SK-N-SH (cell line): ENCODE results near the gene RPS6KA2. TPM values are rescaled to one million over a fixed set of nuclear protein-coding genes. Genes with fewer than 3 reads are reported as not detected.

Experiments
- CTCF ChIA-PET: fragments of 300-600, 350-600 bp; formaldehyde crosslinking; extraction: SDS; loops from one replicate; lab custom pipeline; 2021; lab: Yijun Ruan, JAX
- POLR2A ChIA-PET: fragments of 350-600 bp; sonication (Branson Sonifier 250); formaldehyde crosslinking; extraction: SDS; loops from one replicate; lab custom pipeline; 2020; ENCODE audit warnings: antibody characterized with exemption, inconsistent platforms; lab: Yijun Ruan, JAX
- DNase-seq: peaks from one replicate; pipeline ENCODE4 v3.0.0; 2012
- H2AFZ ChIP-seq: fragments of 200-600 bp; sonication (generic); 2 replicates; pipeline ENCODE4 v1.8.1; 2016; ENCODE audit warnings: antibody characterized with exemption, mild to moderate bottlenecking, low read depth
- H3F3A ChIP-seq: fragments of 200-600 bp; sonication (generic); replicated peaks from 2 replicates; pipeline ENCODE3; 2016; ENCODE audit warnings: antibody characterized with exemption, mild to moderate bottlenecking; ENCODE audit not compliant: insufficient read depth
- H3K27ac ChIP-seq, 2 experiments: fragments of 200-500 bp in 1 of 2; fragments of 200-600 bp in 1 of 2; sonication (Bioruptor generic) in 1 of 2; sonication (generic), shearing (Covaris generic) in 1 of 2; 2 replicates each; pipeline versions ENCODE4 v1.5.1 to v1.6.1; 2014 to 2016; ENCODE audit warnings: low read depth in 2 of 2, inconsistent platforms in 1 of 2, low read length in 1 of 2, mild to moderate bottlenecking in 1 of 2, mixed read lengths in 1 of 2
- H3K27me3 ChIP-seq: fragments of 200-600 bp; sonication (generic), shearing (Covaris generic); 2 replicates; pipeline ENCODE4 v1.6.1; 2016; ENCODE audit warnings: mixed run types; ENCODE audit not compliant: insufficient read depth
- H3K36me3 ChIP-seq, 2 experiments: fragments of 200-500 bp in 1 of 2; fragments of 200-600 bp in 1 of 2; sonication (Bioruptor generic) in 1 of 2; sonication (generic) in 1 of 2; replicated peaks in 1 of 2; 2 replicates each; pipeline versions ENCODE3 to v1.5.1; 2014 to 2016; ENCODE audit warnings: low read length in 1 of 2, mild to moderate bottlenecking in 1 of 2; ENCODE audit not compliant: insufficient read depth in 2 of 2, control insufficient read depth in 1 of 2
- H3K4me1 ChIP-seq, 2 experiments: fragments of 200-500 bp in 1 of 2; fragments of 200-600 bp in 1 of 2; sonication (Bioruptor generic) in 1 of 2; sonication (generic), shearing (Covaris generic) in 1 of 2; 2 replicates each; pipeline versions ENCODE4 v1.5.1 to v1.6.1; 2014 to 2016; ENCODE audit warnings: low read depth in 1 of 2, low read length in 1 of 2, mixed run types in 1 of 2; ENCODE audit not compliant: insufficient read depth in 2 of 2, control insufficient read depth in 1 of 2
- H3K4me2 ChIP-seq: fragments of 200-600 bp; sonication (generic), shearing (Covaris generic); 2 replicates; pipeline ENCODE4 v1.6.1; 2017; ENCODE audit warnings: mixed run types
- H3K4me3 ChIP-seq, 2 experiments: fragments of 200-500 bp in 1 of 2; fragments of 200-600 bp in 1 of 2; sonication (Bioruptor generic) in 1 of 2; sonication (generic), shearing (Covaris generic) in 1 of 2; 2 replicates each; pipeline versions ENCODE4 v1.5.1 to v1.8.1; 2014 to 2016; ENCODE audit warnings: low read depth in 2 of 2, inconsistent platforms in 1 of 2, low read length in 1 of 2, mild to moderate bottlenecking in 1 of 2, mixed read lengths in 1 of 2, moderate library complexity in 1 of 2
- H3K79me2 ChIP-seq: fragments of 200-600 bp; sonication (generic); 2 replicates; pipeline ENCODE4 v1.8.1; 2017; ENCODE audit warnings: mild to moderate bottlenecking; ENCODE audit not compliant: insufficient read depth
- H3K9ac ChIP-seq: fragments of 200-600 bp; sonication (generic); 2 replicates; pipeline ENCODE4 v1.6.1; 2017; ENCODE audit warnings: mixed run types
- H3K9me2 ChIP-seq: fragments of 200-600 bp; sonication (generic); 2 replicates; pipeline ENCODE4 v1.6.1; 2017; ENCODE audit warnings: mixed run types
- H3K9me3 ChIP-seq: fragments of 200-600 bp; sonication (generic); 2 replicates; pipeline ENCODE4 v1.6.1; 2017; ENCODE audit warnings: mixed run types, mild to moderate bottlenecking, moderate library complexity
- H4K20me1 ChIP-seq: fragments of 200-600 bp; sonication (generic); 2 replicates; pipeline ENCODE4 v1.6.1; 2017; ENCODE audit warnings: mild to moderate bottlenecking, mixed run types; ENCODE audit not compliant: insufficient read depth
- CHD2 ChIP-seq: fragments of 150-350 bp; IDR thresholded peaks from 2 replicates; pipeline ENCODE4 v1.6.1; 2018; ENCODE audit warnings: low read length; ENCODE audit not compliant: partially characterized antibody
- FOXJ3 ChIP-seq: sonication (generic); formaldehyde crosslinking; IDR thresholded peaks from 2 replicates; pipeline ENCODE4 v1.5.1; 2020; ENCODE audit warnings: mild to moderate bottlenecking, missing genetic modification reagents
- GATA2 ChIP-seq: sonication (generic); formaldehyde crosslinking; IDR thresholded peaks from 2 replicates; pipeline ENCODE4 v1.5.0; 2020; ENCODE audit warnings: mild to moderate bottlenecking, missing genetic modification reagents
- MEF2A ChIP-seq: IDR thresholded peaks from 2 replicates; pipeline ENCODE4 v1.4.0; 2012; ENCODE audit warnings: low read depth, borderline replicate concordance
- NFIC ChIP-seq: IDR thresholded peaks from 2 replicates; pipeline ENCODE4 v1.4.0; 2012; ENCODE audit warnings: borderline replicate concordance
- RAD21 ChIP-seq: IDR thresholded peaks from 2 replicates; pipeline ENCODE4 v1.6.1; 2012; ENCODE audit warnings: mild to moderate bottlenecking, low read length
- RCOR1 ChIP-seq: fragments of 150-350 bp; IDR thresholded peaks from 2 replicates; pipeline ENCODE4 v1.6.1; 2017; ENCODE audit warnings: antibody characterized with exemption, low read length
- RXRA ChIP-seq: IDR thresholded peaks from 2 replicates; pipeline ENCODE4 v1.4.0; 2012; ENCODE audit warnings: low read depth, mild to moderate bottlenecking, borderline replicate concordance
- SIN3A ChIP-seq: IDR thresholded peaks from 2 replicates; pipeline ENCODE4 v1.6.1; 2012; ENCODE audit warnings: low read depth, mild to moderate bottlenecking, low read length, moderate library complexity, borderline replicate concordance
- TCF12 ChIP-seq: IDR thresholded peaks from 2 replicates; pipeline ENCODE4 v1.4.0; 2012
- WGBS: methylation state at CpG from one replicate; pipeline ENCODE4 v1.1.6; 2017; ENCODE audit warnings: low lambda C conversion rate; 5-methylcytosine and 5-hydroxymethylcytosine counted together
- polyA plus RNA-seq, 3 experiments: library from polyadenylated mRNA; depleted of rRNA; stranded (reverse); fragments of >200 nt; gene quantifications; 2 replicates each; pipeline ENCODE4 v1.2.3, GENCODE V29; 2012
- TF ChIP-seq, protein P1 (sequence below): fragments of 200-600 bp; sonication (generic); IDR thresholded peaks from 2 replicates; pipeline ENCODE4 v1.6.1; 2017; ENCODE audit warnings: antibody characterized with exemption, mild to moderate bottlenecking, moderate library complexity
- TF ChIP-seq, protein P2 (sequence below): IDR thresholded peaks from 2 replicates; pipeline ENCODE4 v1.4.0; 2012; ENCODE audit warnings: low read depth, borderline replicate concordance

The RPS6KA2 gene
- polyA plus RNA-seq, 1 of the 3 experiments (the other 2 are of a cell fraction) = 59.5 TPM

DNA sequence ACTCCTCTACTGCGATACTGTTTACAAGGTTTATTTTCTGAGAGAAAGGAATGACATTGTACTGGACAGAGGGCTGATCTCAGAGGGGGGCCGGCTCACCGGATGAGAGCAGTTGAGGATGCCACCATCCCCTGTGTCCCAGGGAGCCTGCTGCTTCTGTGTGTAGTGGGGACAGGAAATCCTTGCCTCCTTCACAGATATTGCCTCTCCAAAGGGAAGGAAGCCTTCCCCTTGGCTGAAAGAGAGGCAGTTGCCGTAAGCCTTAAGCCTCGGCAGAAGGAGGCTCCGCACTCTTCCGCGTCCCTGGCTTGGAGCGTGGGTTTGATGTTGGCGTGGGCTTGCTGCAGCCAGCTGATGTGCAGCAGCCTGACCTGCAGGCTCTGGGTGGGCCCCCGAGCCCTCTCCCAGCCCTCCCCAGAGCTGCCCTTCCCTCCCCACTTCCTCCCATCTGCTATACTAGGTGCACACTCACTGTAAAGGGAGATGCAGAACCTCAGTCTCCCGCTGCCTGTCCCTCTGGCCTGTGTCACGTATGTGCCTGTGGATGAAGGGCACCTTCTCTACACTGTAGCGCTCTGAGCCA, 45.7 kb upstream of the RPS6KA2 start (continued):
- TF ChIP-seq SIN3A (no peak), RXRA (no peak), TCF12 (no peak), CHD2 (no peak)
- TF ChIP-seq, protein P1, sequence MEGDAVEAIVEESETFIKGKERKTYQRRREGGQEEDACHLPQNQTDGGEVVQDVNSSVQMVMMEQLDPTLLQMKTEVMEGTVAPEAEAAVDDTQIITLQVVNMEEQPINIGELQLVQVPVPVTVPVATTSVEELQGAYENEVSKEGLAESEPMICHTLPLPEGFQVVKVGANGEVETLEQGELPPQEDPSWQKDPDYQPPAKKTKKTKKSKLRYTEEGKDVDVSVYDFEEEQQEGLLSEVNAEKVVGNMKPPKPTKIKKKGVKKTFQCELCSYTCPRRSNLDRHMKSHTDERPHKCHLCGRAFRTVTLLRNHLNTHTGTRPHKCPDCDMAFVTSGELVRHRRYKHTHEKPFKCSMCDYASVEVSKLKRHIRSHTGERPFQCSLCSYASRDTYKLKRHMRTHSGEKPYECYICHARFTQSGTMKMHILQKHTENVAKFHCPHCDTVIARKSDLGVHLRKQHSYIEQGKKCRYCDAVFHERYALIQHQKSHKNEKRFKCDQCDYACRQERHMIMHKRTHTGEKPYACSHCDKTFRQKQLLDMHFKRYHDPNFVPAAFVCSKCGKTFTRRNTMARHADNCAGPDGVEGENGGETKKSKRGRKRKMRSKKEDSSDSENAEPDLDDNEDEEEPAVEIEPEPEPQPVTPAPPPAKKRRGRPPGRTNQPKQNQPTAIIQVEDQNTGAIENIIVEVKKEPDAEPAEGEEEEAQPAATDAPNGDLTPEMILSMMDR = no peak
- TF ChIP-seq, all 33 proteins: peak for 0

DNA sequence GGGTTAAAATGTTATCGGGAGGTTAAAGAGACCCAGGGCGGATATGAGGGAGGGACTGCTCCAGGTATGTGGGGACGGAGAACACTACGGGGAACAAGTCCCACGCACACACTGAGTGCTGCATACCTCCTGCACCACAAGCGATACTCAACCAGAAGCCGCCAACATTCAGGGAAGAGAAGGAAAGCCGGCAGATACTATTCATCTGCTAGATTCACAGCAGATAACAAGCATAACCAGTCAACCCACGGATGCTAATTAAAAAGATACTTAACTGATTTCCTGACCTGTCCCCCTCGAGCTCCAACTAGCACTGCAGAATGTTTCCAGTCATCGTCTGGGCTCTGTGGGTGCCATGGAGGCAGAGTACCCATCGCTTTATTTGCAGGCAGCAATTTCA, 45.1 kb upstream of the RPS6KA2 start:
- H2AFZ ChIP-seq = no peak overlapping the region
- no peaks in the 10 kb centered on the region for H3K79me2 ChIP-seq
- no peaks in the 10 kb centered on the region for H3F3A ChIP-seq
- no peaks in the 10 kb centered on the region for H4K20me1 ChIP-seq
- CTCF ChIA-PET = no interaction called here
- no peak overlapping the region for H3K9ac ChIP-seq
- H3K9me3 ChIP-seq = no peaks in the 10 kb centered on the region
- no peaks in the 10 kb centered on the region for H3K27me3 ChIP-seq
- DNase-seq = peak; percentile 42
- H3K9me2 ChIP-seq = no peaks in the 10 kb centered on the region
- no peak overlapping the region; a peak in 1 of 4 replicates for H3K27ac ChIP-seq
- H3K4me1 ChIP-seq = peaks cover 0 to 34% of the 10 kb centered on the region in 2 experiments; a peak in 3 of 4 replicates
- H3K4me3 ChIP-seq = no peak overlapping the region
- H3K4me2 ChIP-seq = no peak overlapping the region
- H3K36me3 ChIP-seq = no peaks in the 10 kb centered on the region
- no peak for TF ChIP-seq RXRA
- TF ChIP-seq GATA2 (CRISPR knock-in tag) = peak; percentile 46; the same call in 1 of the 2 replicates
- TF ChIP-seq, all 33 proteins: peak for 1
- POLR2A ChIA-PET = no interaction called here
- 54% methylated on average over 11 of the region's 12 CpGs for WGBS

DNA sequence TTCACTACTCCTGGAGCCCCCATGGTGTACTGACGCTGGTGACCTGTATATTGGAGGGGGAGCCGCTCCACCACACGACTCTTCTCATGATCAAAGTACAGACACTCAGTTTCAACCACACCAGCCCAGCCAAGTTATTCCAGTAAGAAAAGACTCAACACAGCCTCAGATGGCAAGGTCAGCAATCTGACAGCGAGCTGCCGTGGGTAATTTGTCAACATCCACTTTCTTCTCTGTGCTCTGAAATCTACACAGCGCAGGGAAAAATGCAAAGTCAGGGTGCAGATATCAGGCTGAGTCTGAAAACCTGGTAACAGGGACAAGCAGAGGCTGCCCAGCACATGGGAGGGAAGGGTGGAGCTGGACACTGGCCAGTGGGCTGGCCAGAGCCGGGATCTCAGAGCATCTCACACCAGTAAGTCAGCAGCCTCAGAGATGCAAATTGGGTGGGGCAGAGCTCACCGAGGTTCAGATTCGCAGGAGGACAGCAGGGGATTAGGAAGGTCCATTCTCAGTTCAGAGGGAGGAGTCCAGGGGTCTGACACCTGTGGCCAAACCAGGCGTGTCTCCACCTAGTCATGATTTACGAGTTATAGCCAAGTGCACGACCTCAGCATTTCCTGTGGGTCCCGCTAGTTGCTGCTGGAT, 44.5 kb upstream of the RPS6KA2 start:
- no peaks in the 10 kb centered on the region for H4K20me1 ChIP-seq
- CTCF ChIA-PET = interaction anchor here (1.2 kb wide), 1 partner anchor 10 kb away, joined by 4 read pairs; no protein-coding TSS in a partner anchor
- H3K27me3 ChIP-seq = no peaks in the 10 kb centered on the region
- no peak overlapping the region for H3K4me2 ChIP-seq
- POLR2A ChIA-PET = no interaction called here
- no peak overlapping the region for H3K4me3 ChIP-seq
- H3K9me2 ChIP-seq = no peaks in the 10 kb centered on the region
- H3K27ac ChIP-seq = peak overlapping the region in 1 of 2 experiments; percentile 19; a peak in 1 of 4 replicates
- no peaks in the 10 kb centered on the region for H3K9me3 ChIP-seq
- WGBS = 83% methylated on average over 12 of the region's 13 CpGs
- H2AFZ ChIP-seq = no peak overlapping the region
- no peaks in the 10 kb centered on the region for H3K79me2 ChIP-seq
- H3K9ac ChIP-seq = no peak overlapping the region
- no peaks in the 10 kb centered on the region for H3K36me3 ChIP-seq
- H3K4me1 ChIP-seq = peaks cover 0 to 34% of the 10 kb centered on the region in 2 experiments; a peak in 3 of 4 replicates
- no peaks in the 10 kb centered on the region for H3F3A ChIP-seq
- DNase-seq = peak; percentile 69
- no peak for TF ChIP-seq NFIC
- no peak for TF ChIP-seq RCOR1
- no peak for TF ChIP-seq FOXJ3 (CRISPR knock-in tag)
- TF ChIP-seq, protein P2, sequence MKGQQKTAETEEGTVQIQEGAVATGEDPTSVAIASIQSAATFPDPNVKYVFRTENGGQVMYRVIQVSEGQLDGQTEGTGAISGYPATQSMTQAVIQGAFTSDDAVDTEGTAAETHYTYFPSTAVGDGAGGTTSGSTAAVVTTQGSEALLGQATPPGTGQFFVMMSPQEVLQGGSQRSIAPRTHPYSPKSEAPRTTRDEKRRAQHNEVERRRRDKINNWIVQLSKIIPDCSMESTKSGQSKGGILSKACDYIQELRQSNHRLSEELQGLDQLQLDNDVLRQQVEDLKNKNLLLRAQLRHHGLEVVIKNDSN = no peak
- no peak for TF ChIP-seq MEF2A
- TF ChIP-seq RAD21 = no peak
- TF ChIP-seq GATA2 (CRISPR knock-in tag) = no peak
- TF ChIP-seq CHD2 = no peak
- TF ChIP-seq, all 33 proteins: peak for 0
